PFSK-1 (cell line): Measurements from ENCODE around the gene ABRACL.

Experiments used
- FOXP2 ChIP-seq: optimal IDR thresholded peaks from 2 replicates; pipeline ENCODE3; 2011; ENCODE audit warnings: borderline replicate concordance, control low read depth, inconsistent platforms; ENCODE audit not compliant: insufficient read depth; ENCODE audit errors: extremely low read length, extremely low read depth
- POLR2AphosphoS5 ChIP-seq: IDR thresholded peaks from 2 replicates; pipeline ENCODE4 v1.6.1; 2012; ENCODE audit warnings: low read depth, mild to moderate bottlenecking, control low read depth, low read length, moderate library complexity
- SIN3A ChIP-seq: IDR thresholded peaks from 2 replicates; pipeline ENCODE4 v1.6.1; 2012; ENCODE audit warnings: mild to moderate bottlenecking, low read length, moderate library complexity, borderline replicate concordance; ENCODE audit not compliant: insufficient read depth
- TAF1 ChIP-seq: IDR thresholded peaks from 2 replicates; pipeline ENCODE4 v1.6.1; 2012; ENCODE audit warnings: low read length, control low read depth, borderline replicate concordance; ENCODE audit not compliant: insufficient read depth
- TF ChIP-seq, protein P1 (sequence below), 2 experiments: IDR thresholded peaks; 2 replicates each; pipeline versions ENCODE4 v1.6.1 to v1.8.0; 2011 to 2012; ENCODE audit warnings: low read depth in 2 of 2, low read length in 2 of 2, control low read depth in 1 of 2, inconsistent platforms in 1 of 2, mild to moderate bottlenecking in 1 of 2, moderate library complexity in 1 of 2; ENCODE audit not compliant: insufficient read depth in 1 of 2

Gene ABRACL

DNA sequence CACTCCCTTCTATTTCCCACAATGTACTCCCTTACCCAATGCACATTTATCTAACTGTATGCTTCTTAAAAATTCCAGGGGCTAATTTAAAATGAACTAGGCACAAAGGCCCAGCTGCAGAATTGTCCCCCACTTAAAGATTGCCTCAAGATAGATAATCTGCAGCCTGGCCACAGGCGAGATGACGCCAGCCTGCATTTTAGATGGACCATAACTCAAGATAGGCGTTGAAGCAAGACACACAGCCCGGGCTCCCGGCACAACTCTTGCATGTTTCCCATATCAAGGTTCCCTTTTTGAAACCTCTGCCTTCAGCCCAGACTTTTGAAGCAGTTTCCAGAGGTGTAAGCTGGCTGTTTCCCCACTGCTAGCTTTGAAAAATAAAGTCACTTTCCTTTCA, 37.3 kb upstream of the ABRACL start:
- TF ChIP-seq SIN3A (no peak), TAF1 (no peak), FOXP2 (no peak), POLR2AphosphoS5 (no peak)
- TF ChIP-seq, protein P1, sequence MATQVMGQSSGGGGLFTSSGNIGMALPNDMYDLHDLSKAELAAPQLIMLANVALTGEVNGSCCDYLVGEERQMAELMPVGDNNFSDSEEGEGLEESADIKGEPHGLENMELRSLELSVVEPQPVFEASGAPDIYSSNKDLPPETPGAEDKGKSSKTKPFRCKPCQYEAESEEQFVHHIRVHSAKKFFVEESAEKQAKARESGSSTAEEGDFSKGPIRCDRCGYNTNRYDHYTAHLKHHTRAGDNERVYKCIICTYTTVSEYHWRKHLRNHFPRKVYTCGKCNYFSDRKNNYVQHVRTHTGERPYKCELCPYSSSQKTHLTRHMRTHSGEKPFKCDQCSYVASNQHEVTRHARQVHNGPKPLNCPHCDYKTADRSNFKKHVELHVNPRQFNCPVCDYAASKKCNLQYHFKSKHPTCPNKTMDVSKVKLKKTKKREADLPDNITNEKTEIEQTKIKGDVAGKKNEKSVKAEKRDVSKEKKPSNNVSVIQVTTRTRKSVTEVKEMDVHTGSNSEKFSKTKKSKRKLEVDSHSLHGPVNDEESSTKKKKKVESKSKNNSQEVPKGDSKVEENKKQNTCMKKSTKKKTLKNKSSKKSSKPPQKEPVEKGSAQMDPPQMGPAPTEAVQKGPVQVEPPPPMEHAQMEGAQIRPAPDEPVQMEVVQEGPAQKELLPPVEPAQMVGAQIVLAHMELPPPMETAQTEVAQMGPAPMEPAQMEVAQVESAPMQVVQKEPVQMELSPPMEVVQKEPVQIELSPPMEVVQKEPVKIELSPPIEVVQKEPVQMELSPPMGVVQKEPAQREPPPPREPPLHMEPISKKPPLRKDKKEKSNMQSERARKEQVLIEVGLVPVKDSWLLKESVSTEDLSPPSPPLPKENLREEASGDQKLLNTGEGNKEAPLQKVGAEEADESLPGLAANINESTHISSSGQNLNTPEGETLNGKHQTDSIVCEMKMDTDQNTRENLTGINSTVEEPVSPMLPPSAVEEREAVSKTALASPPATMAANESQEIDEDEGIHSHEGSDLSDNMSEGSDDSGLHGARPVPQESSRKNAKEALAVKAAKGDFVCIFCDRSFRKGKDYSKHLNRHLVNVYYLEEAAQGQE (IDR thresholded peaks at IDR 0.05; ENCODE audit: insufficient read depth in 1 of 2, low read depth in 2 of 2, low read length in 2 of 2): no peak

DNA sequence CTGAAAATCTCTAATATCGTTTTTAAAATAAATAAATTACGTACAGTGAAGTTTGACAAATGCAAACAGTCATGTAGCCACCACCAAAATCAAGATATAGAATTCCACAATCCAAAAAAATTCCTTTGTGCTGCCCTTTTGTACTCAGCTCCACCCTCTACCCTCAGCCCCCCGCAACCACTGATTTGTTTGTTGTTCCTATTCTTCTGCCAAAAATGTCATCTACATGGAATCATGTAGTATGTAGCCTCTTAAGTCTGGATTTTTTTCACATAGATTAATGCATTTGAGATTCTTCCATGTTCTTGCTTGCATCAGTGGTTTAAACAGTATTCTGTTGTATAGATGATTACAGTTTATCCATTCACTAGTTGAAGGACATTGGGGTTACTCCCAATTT, 32.0 kb upstream of the ABRACL start:
- TF ChIP-seq POLR2AphosphoS5: no peak
- TF ChIP-seq, protein P1 (IDR thresholded peaks at IDR 0.05; ENCODE audit: insufficient read depth in 1 of 2, low read depth in 2 of 2, low read length in 2 of 2): no peak
- no peak for TF ChIP-seq FOXP2
- TF ChIP-seq SIN3A: no peak
- TF ChIP-seq TAF1: no peak

DNA sequence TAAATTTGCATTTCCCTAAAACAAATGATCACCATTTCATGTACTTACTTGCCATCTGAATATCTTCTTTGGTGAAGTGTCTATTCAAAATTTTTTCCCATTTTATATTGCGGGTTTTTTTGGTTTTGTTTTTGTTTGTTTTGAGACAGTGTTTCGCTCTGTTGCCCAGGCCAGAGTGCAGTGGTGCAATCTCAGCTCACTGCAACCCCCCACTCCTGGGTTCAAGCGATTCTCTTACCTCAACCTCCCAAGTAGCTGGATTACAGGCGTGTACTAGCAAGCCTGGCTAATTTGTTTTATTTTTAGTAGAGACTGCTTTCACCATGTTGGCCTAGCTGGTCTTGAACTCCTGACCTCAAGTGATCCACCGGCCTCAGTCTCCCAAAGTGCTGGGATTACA, 31.4 kb upstream of the ABRACL start:
- no peak for TF ChIP-seq POLR2AphosphoS5
- TF ChIP-seq SIN3A: no peak
- TF ChIP-seq TAF1: no peak
- TF ChIP-seq FOXP2: no peak
- TF ChIP-seq, protein P1 (IDR thresholded peaks at IDR 0.05; ENCODE audit: insufficient read depth in 1 of 2, low read depth in 2 of 2, low read length in 2 of 2): no peak

DNA sequence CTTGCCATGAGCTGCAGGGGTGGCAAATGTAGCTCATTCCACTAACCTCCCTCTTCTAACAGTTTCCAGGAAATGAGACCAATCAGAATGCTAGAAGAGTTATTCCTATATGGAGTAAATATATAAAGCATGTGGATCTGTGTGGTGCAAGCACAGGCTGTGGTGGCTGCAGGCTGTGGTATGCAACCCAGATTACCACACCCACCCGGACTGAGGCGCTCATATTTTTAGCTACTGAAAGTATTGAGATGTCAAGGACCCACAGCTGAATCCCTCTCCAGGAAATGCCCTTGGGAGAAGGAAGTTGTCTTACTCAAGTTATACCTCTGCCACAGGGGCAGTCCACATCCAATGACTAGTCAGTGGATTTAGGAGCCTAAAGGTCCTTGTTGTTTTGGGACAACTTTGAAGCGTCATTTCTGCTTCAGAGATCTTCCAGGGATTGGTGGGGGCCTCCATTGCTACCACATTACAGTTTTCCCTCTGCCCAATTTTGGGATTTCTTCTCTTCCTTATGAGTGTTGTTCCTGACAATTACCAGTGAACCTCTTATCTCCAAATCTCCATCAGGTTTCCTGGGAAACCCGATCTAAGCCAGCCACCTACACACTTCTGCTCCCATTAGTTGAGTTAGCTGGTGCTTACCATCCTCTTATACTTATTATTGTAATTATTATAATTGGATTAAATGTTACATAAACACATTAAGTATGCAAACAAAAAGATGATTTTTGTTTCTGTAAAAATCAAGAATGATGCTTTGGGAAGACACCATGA, 28.4 kb upstream of the ABRACL start:
- TF ChIP-seq TAF1 (no peak), POLR2AphosphoS5 (no peak), SIN3A (no peak), FOXP2 (no peak)
- TF ChIP-seq, protein P1 (IDR thresholded peaks at IDR 0.05; ENCODE audit: insufficient read depth in 1 of 2, low read depth in 2 of 2, low read length in 2 of 2): no peak
